HFF-Myc (cell line): ENCODE results near the gene TPM4.
"Not testable (repeated sequence)": the region's sequence is repeated elsewhere in the genome, so short reads cannot be mapped to it uniquely, and the experiment has no call there.

Source experiments
- DNase-seq: peaks from one replicate; pipeline ENCODE4 v3.0.0-alpha.2; 2011; ENCODE audit warnings: low read depth; ENCODE audit errors: extremely low read depth
- H3K4me3 ChIP-seq: replicated peaks from 2 replicates; pipeline ENCODE4 v1.5.1; 2011; ENCODE audit warnings: low read depth, mild to moderate bottlenecking, control low read depth, low read length
- TF ChIP-seq, protein P1 (sequence below): IDR thresholded peaks from 2 replicates; pipeline ENCODE4 v1.5.1; 2012; ENCODE audit warnings: mild to moderate bottlenecking, low read depth, low read length, control low read depth; ENCODE audit errors: missing control alignments

The TPM4 gene

DNA sequence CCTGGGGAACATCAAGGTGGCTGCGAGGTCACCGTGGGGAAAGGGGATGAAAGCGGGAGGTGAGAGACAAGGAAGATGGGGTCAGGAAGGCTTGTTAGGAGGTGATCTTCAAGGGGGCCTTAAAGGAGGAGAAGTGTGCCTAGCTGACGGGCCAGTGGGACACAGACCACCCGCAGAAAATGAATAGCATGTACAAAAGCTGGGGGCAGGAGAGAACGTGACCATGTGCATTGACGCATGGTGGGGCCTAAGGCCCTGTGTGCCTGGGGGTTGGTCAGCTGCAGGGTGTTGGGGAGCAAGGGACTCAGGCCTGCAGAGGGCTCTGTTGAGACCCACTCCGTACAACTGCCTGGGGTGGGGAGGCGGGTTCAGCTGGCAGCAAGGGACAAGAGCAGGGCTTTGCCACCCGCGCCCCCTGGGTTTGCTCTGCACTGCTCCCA lies 41.3 kb downstream of the TPM4 start:
- TF ChIP-seq, protein P1, sequence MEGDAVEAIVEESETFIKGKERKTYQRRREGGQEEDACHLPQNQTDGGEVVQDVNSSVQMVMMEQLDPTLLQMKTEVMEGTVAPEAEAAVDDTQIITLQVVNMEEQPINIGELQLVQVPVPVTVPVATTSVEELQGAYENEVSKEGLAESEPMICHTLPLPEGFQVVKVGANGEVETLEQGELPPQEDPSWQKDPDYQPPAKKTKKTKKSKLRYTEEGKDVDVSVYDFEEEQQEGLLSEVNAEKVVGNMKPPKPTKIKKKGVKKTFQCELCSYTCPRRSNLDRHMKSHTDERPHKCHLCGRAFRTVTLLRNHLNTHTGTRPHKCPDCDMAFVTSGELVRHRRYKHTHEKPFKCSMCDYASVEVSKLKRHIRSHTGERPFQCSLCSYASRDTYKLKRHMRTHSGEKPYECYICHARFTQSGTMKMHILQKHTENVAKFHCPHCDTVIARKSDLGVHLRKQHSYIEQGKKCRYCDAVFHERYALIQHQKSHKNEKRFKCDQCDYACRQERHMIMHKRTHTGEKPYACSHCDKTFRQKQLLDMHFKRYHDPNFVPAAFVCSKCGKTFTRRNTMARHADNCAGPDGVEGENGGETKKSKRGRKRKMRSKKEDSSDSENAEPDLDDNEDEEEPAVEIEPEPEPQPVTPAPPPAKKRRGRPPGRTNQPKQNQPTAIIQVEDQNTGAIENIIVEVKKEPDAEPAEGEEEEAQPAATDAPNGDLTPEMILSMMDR = no peak
- no peak overlapping the region for H3K4me3 ChIP-seq
- DNase-seq = no peak

DNA sequence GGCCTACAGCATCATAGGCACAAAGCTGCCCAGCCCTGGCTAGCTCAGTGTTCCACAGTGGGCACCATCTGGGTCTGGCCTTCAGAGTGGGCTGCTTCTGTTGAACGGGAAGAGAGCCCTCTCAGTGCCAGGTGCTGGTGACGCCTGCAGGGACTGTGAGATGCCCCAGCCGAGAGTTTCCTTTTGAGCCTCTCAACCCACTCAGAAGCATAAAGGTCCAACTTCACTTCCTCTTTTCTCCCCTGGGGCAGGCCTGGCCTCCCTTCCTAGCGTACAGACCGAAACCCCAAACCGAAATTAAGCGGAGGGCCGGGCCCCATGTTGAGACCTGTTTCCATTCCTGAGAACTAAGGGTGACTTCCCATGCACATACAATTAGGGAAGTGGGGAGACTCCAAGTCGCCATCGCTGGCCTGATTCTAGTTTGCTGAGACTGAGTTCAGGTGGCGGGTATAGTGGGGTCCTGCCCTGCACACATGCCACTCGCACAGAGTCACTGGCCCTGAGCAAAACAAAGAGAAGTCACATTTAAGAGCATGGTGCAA lies 42.3 kb downstream of the TPM4 start:
- TF ChIP-seq, protein P1 = no peak
- no peak overlapping the region for H3K4me3 ChIP-seq
- no peak for DNase-seq

DNA sequence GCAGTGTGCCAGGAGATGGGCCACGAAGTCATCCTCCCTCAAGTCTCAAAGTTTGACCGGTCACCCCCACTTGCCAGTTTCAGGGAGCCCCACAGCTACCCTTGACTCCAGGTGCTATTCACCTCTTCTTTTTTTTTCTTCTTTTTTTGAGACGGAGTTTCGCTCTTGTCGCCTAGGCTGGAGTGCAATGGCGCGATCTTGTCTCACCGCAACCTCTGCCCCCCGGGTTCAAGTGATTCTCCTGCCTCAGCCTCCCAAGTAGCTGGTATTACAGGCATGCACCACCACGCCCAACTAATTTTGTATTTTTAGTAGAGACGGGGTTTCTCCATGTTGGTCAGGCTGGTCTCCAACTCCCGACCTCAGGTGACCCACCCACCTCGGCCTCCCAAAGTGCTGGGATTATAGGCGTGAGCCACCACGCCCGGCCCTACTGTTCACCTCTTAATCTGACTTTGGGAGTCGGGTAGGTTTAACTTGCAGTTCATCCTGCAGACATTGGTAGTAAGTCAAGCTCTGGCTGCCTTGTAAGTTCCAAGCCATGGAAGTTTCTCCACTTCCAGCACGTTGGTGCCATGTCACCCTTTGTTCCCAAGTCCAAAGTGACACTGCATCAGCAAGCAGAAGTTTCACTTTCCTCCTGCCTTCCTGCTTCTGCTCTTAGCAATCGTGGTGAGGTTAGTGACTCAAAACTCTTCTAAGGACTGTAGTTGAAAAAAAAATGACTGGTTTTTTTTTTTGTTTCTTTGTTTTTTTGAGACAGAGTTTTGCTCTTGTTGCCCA lies 43.0 kb downstream of the TPM4 start:
- H3K4me3 ChIP-seq, DNase-seq: not testable (repeated sequence)

DNA sequence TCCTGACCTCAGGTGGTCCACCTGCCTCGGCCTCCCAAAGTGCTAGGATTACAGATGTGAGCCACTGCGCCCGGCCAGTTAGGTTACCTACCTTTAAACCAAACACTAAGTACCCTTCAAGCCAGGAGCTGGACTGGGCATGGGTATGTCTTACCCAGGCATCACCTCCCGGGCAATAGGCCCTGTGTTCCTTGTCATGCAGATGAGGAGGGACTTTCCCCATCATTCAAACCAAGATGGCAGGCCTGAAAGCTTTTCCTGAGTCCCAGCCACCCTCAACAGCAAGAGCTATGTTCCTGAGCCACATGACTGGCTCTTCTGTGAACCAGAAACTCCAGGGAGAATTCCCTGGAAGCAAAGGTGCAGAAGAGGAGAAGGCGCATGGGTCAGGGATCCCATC lies 44.8 kb downstream of the TPM4 start:
- no peak overlapping the region for H3K4me3 ChIP-seq
- TF ChIP-seq, protein P1 = no peak
- no peak for DNase-seq

DNA sequence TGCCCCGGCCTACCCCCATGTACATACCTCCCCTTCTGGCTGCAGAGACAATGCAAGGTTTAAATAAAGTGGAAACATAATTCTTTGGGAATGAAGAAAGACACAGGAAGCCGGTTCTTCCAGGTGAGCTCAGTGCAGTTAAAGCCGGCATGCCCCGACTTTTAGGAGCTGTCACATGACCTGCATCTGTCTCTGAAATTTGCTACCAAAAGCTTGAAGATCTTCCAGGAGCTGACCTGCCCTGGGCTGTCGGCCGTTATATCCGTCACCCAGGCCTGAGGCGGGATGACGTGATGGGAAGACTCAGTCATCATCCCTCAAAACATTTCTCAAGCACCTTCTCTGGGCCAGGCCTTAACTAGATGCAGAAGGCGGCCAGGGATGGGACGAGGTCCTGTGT lies 45.7 kb downstream of the TPM4 start:
- no peak for DNase-seq
- TF ChIP-seq, protein P1 = no peak
- no peak overlapping the region for H3K4me3 ChIP-seq

DNA sequence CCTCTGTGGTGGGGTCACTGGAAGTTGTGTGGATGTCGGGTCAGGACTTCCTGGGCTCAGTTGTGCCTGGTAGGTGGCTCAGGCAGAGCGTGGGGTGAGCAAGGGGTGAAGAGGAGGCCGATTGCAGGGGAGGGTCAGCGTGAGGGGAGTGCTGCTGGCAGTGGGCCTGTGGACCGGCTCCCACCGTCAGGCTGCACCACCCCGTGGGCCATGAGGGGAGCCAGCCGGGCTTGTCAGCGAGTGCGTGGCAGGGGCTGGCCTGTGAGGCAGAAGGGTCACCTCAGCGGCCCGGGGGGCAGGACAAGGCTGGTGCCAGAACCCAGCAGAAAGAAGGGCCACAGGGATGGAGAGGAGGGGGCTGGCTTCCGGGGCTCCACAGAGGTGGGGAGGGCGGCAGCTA lies 48.7 kb downstream of the TPM4 start:
- no peak overlapping the region for H3K4me3 ChIP-seq
- no peak for DNase-seq
- TF ChIP-seq, protein P1 = no peak

DNA sequence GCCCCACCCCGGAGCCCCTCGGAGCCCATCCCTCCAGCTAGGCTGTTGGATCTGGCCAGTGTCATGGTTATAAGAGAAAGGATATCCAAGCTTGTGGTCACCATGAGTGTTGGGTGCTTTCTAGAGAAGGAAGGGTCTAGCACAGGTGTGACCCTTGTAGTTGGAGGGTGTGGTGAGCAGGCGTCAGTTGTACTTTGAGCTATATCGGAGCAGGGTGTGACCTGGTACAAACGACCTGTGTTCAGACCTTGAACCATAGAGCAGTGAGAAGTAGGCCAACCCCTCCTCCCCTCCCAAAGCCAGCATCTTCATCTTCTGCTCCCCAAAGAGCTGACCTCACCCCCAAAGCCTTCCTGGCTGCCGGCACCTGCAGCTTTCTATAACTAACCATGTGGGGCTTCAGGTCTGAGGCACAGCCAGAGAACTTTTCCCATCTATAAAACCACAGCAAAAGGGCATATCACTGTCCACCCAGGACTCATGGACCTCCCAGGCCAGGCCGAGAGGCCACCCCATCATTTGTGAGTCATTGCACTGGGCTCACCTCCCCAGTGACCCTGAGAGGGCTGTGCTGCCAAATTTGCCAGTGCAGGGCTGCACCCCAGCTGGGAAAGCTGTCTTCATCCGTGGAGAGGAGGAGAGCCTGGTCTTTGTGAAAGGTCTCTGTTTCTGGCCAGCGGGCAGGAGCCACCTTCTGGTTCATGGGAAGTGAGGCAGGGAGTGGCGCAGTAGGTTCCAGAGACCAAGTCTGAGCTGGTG lies 49.6 kb downstream of the TPM4 start:
- no peak overlapping the region for H3K4me3 ChIP-seq
- TF ChIP-seq, protein P1 = no peak
- no peak for DNase-seq
